HCT116 (cell line): ENCODE data around the gene FITM1. TPM values are rescaled to one million over a fixed set of nuclear protein-coding genes. Genes with fewer than 3 reads are reported as not detected.

Experiments used
- microRNA-seq: library from miRNA; unstranded; fragments of <30 nt; microRNA quantifications from one replicate; pipeline ENCODE4, GENCODE V29; 2016; ENCODE audit warnings: borderline number of aligned reads
- total RNA-seq: library from RNA; stranded (reverse); gene quantifications from one replicate; pipeline ENCODE4 v1.2.1, GENCODE V29; 2021; ENCODE audit not compliant: unreplicated experiment

FITM1 gene
- total RNA-seq, 1 experiment from 2014 or later, result 0.81 TPM

Small RNA genes within 50 kb of the gene (microRNA-seq; reads per million reads assigned to microRNA genes)
- gene MIR7703, result not detected

Other genes starting within 250 kb of the FITM1 start
- gene DHRS4, start 176.9 kb upstream of the FITM1 start, total RNA-seq, result 21.8 TPM
- gene DHRS4L2, start 141.7 kb upstream of the FITM1 start, total RNA-seq, result 18.6 TPM
- gene CARMIL3, start 78.7 kb upstream of the FITM1 start, total RNA-seq, result 0.71 TPM
- not detected for gene CPNE6, start 59.1 kb upstream of the FITM1 start, total RNA-seq
- gene PCK2, start 36.3 kb upstream of the FITM1 start, total RNA-seq, result 94.1 TPM
- 47.5 TPM for gene DCAF11, start 15.9 kb upstream of the FITM1 start, total RNA-seq
- 0.66 TPM for gene NRL, start 15.7 kb upstream of the FITM1 start, total RNA-seq
- gene PSME1, start 5.5 kb downstream of the FITM1 start, total RNA-seq, result 174 TPM
- gene EMC9, start 10.9 kb downstream of the FITM1 start, total RNA-seq, result 42.0 TPM
- gene PSME2, start 16.0 kb downstream of the FITM1 start, total RNA-seq, result 160 TPM
- 78.0 TPM for gene RNF31, start 16.8 kb downstream of the FITM1 start, total RNA-seq
- gene IRF9, start 30.6 kb downstream of the FITM1 start, total RNA-seq, result 21.7 TPM
- gene REC8, start 41.4 kb downstream of the FITM1 start, total RNA-seq, result 7.6 TPM
- 102 TPM for gene IPO4, start 58.2 kb downstream of the FITM1 start, total RNA-seq
- 35.2 TPM for gene TM9SF1, start 64.8 kb downstream of the FITM1 start, total RNA-seq
- gene TSSK4, start 75.0 kb downstream of the FITM1 start, total RNA-seq, result 0.32 TPM
- gene CHMP4A, start 82.8 kb downstream of the FITM1 start, total RNA-seq, result 34.6 TPM
- gene MDP1, start 85.4 kb downstream of the FITM1 start, total RNA-seq, result 15.9 TPM
- gene NEDD8, start 101.7 kb downstream of the FITM1 start, total RNA-seq, result 178 TPM
- 66.9 TPM for gene GMPR2, start 102.3 kb downstream of the FITM1 start, total RNA-seq
- gene TINF2, start 112.0 kb downstream of the FITM1 start, total RNA-seq, result 38.4 TPM
- 5.6 TPM for gene TGM1, start 132.5 kb downstream of the FITM1 start, total RNA-seq
- 40.8 TPM for gene RABGGTA, start 140.9 kb downstream of the FITM1 start, total RNA-seq
- gene DHRS1, start 169.1 kb downstream of the FITM1 start, total RNA-seq, result 34.7 TPM
- 39.4 TPM for gene NOP9, start 169.2 kb downstream of the FITM1 start, total RNA-seq
- 0.22 TPM for gene CIDEB, start 177.3 kb downstream of the FITM1 start, total RNA-seq
- gene LTB4R2, start 179.5 kb downstream of the FITM1 start, total RNA-seq, result 15.4 TPM
- 14.8 TPM for gene LTB4R, start 180.8 kb downstream of the FITM1 start, total RNA-seq
- 0.86 TPM for gene ADCY4, start 204.4 kb downstream of the FITM1 start, total RNA-seq
- gene RIPK3, start 209.3 kb downstream of the FITM1 start, total RNA-seq, result not detected
- 7.6 TPM for gene NFATC4, start 237.5 kb downstream of the FITM1 start, total RNA-seq